Spleen (tissue), 11 donors: ENCODE results near the gene ZDHHC14. TPM values are rescaled to one million over a fixed set of nuclear protein-coding genes. Genes with fewer than 3 reads are reported as not detected.

ENCODE experiments used
- DNase-seq: peaks from one replicate; pipeline ENCODE4 v3.0.0-alpha.2; 2020
- H3K27ac ChIP-seq, 8 donors: fragments of 200-600 bp; sonication (generic) in 7 of 8; 1 replicate in 4 of 8; 2 replicates in 4 of 8; pipeline versions ENCODE4 v1.5.0 to v1.8.0; 2016 to 2021; ENCODE audit warnings: inconsistent platforms in 4 of 8, mild to moderate bottlenecking in 4 of 8, moderate library complexity in 1 of 8
- H3K27me3 ChIP-seq, 7 donors: fragments of 200-600 bp; sonication (generic) in 6 of 7; replicated peaks in 1 of 7; 1 replicate in 4 of 7; 2 replicates in 3 of 7; pipeline versions ENCODE4 v1.5.0 to v1.8.0; 2016 to 2021; ENCODE audit warnings: inconsistent platforms in 3 of 7, mild to moderate bottlenecking in 1 of 7
- H3K36me3 ChIP-seq, 6 donors: fragments of 200-600 bp; sonication (generic) in 5 of 6; 1 replicate in 4 of 6; 2 replicates in 2 of 6; pipeline versions ENCODE4 v1.5.0 to v1.8.0; 2016 to 2021; ENCODE audit warnings: inconsistent platforms in 2 of 6
- H3K4me1 ChIP-seq, 6 donors: fragments of 200-600 bp; sonication (generic) in 5 of 6; 1 replicate in 3 of 6; 2 replicates in 3 of 6; pipeline versions ENCODE4 v1.5.0 to v1.8.0; 2016 to 2021; ENCODE audit warnings: inconsistent platforms in 3 of 6
- H3K4me3 ChIP-seq, 8 donors: fragments of 200-600 bp; sonication (generic) in 7 of 8; 1 replicate in 4 of 8; 2 replicates in 4 of 8; pipeline versions ENCODE4 v1.5.0 to v1.8.0; 2016 to 2021; ENCODE audit warnings: inconsistent platforms in 4 of 8, mild to moderate bottlenecking in 4 of 8, moderate library complexity in 2 of 8
- H3K9me3 ChIP-seq, 8 donors: fragments of 200-600 bp; sonication (generic) in 7 of 8; 1 replicate in 4 of 8; 2 replicates in 4 of 8; pipeline versions ENCODE4 v1.5.0 to v1.8.0; 2016 to 2021; ENCODE audit warnings: inconsistent platforms in 4 of 8
- CTCF ChIP-seq, 11 experiments: fragments of 200-600 bp in 7 of 11; fragments of 450-650 bp in 4 of 11; sonication (generic) in 4 of 11; IDR thresholded peaks in 8 of 11; conservative IDR thresholded peaks in 3 of 11; 1 replicate in 7 of 11; 2 replicates in 4 of 11; pipeline versions ENCODE4 v1.4.0 to v1.8.0; 2016 to 2021; ENCODE audit warnings: antibody characterized with exemption in 11 of 11, inconsistent platforms in 4 of 11, mild to moderate bottlenecking in 1 of 11
- POLR2A ChIP-seq, 3 donors: fragments of 450-650 bp; IDR thresholded peaks; one replicate each; pipeline ENCODE4 v1.5.1; 2017; ENCODE audit warnings: antibody characterized with exemption in 3 of 3, mild to moderate bottlenecking in 1 of 3
- POLR2AphosphoS5 ChIP-seq, 3 donors: sonication (generic); formaldehyde crosslinking; IDR thresholded peaks; one replicate each; pipeline ENCODE4 v1.5.1; 2017; ENCODE audit warnings: antibody characterized with exemption in 3 of 3
- WGBS, 5 donors: extraction: QIAGEN DNeasy Blood & Tissue Kit in 3 of 5; methylation state at CpG; one replicate each; pipeline versions ENCODE4 v1.1.5 to v1.1.7; 2013 to 2018; 5-methylcytosine and 5-hydroxymethylcytosine counted together
- intact Hi-C: fragments of 100-400 bp; cut with DNase I; formaldehyde crosslinking; loops from one replicate; pipeline ENCODE4 v1.15.0; 2023; ENCODE audit warnings: low total_unique reads
- polyA plus RNA-seq, 3 donors: library from polyadenylated mRNA; stranded (reverse); fragments of 200-250 nt; gene quantifications; one replicate each; pipeline ENCODE4 v1.2.1, GENCODE V29; 2013
- total RNA-seq, 7 donors: library from RNA; depleted of rRNA in 3 of 7; stranded (reverse); fragments of >200 nt in 3 of 7; fragmentation: NEBNext Ultra II Directional in 4 of 7; extraction: Animal tissue kit (Norgen Biotek cat#: 25700) in 4 of 7; gene quantifications; one replicate each; pipeline versions ENCODE4 v1.1.0 to v1.2.1, GENCODE V29; 2016 to 2021
- donor health status: healthy with polysubstance abuse.
- donor health status: DM: no; HTN: no; CAD: no; lungs with moderate emphysema.
- donor health status: DM: no; HTN: no; CAD: no.
- donor health status: Bipolar disorder and iron deficiency.
- donor health status: healthy.
- donor health status: DM: no; HTN: no; CAD: no.
- donor health status: DM: yes; HTN: yes; CAD: no.

ZDHHC14 gene
- total and polyA plus RNA-seq, 10 donors, result 7.8 to 18.2 (median 11.7) TPM

- no peaks in the 10 kb centered on the region for H3K36me3 ChIP-seq
- WGBS, 5 donors, result 75 to 84% (median 76%) methylated on average over 17 of the region's 17 CpGs
Observed at GRCh38 chr6:157560691-157561413, 179.9 kb downstream of the ZDHHC14 start.

DNA sequence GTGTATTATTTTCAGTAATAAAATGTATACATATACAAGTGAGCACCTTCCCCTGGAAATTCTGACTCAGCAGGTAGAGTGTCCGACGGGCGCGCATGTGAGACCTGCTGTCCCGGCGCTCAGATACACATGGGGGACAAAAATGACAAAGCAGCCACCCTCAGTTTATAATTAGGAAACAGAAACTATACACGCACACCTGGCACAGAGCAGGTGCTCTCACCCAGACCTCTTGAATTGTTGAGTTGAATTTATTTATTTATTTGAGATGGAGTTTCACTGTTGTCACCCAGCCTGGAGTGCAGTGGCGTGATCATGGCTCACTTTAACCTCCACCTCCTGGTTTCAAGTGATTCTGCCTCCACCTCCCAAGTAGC is 180.4 kb downstream of the ZDHHC14 start:
- TF ChIP-seq POLR2AphosphoS5 (IDR thresholded peaks at IDR 0.05) (no peak), CTCF (IDR thresholded peaks at IDR 0.05 in 8 of 11, conservative IDR thresholded peaks at IDR 0.05 in 3 of 11) (no peak), POLR2A (IDR thresholded peaks at IDR 0.05) (no peak)
- Histone ChIP-seq H3K4me1 (peaks cover 11 to 93% (median 72%) of the 10 kb centered on the region in 6 donors), H3K27ac (peak overlapping the region; percentile 20 to 78 (median 71)), H3K4me3 (no peak overlapping the region), H3K36me3 (no peaks in the 10 kb centered on the region), H3K9me3 (no peaks in the 10 kb centered on the region), H3K27me3 (no peaks in the 10 kb centered on the region)
- intact Hi-C loops, result no loop called here
- DNase-seq, result no peak
- 60 to 85% (median 72%) methylated on average over 8 of the region's 8 CpGs for WGBS, 5 donors

More at GRCh38 chr6:157560691-157561413, 179.9 kb downstream of the ZDHHC14 start:
- peaks cover 15 to 93% (median 77%) of the 10 kb centered on the region in 6 donors for H3K4me1 ChIP-seq
- intact Hi-C loops, result no loop called here
- DNase-seq, result no peak
- no peak overlapping the region for H3K4me3 ChIP-seq
- no peaks in the 10 kb centered on the region for H3K9me3 ChIP-seq
- H3K27ac ChIP-seq, result peak overlapping the region; percentile 4 to 78 (median 71)
- no peaks in the 10 kb centered on the region for H3K27me3 ChIP-seq
- TF ChIP-seq POLR2AphosphoS5 (IDR thresholded peaks at IDR 0.05) (no peak), CTCF (IDR thresholded peaks at IDR 0.05 in 8 of 11, conservative IDR thresholded peaks at IDR 0.05 in 3 of 11) (no peak), POLR2A (IDR thresholded peaks at IDR 0.05) (no peak)

DNA sequence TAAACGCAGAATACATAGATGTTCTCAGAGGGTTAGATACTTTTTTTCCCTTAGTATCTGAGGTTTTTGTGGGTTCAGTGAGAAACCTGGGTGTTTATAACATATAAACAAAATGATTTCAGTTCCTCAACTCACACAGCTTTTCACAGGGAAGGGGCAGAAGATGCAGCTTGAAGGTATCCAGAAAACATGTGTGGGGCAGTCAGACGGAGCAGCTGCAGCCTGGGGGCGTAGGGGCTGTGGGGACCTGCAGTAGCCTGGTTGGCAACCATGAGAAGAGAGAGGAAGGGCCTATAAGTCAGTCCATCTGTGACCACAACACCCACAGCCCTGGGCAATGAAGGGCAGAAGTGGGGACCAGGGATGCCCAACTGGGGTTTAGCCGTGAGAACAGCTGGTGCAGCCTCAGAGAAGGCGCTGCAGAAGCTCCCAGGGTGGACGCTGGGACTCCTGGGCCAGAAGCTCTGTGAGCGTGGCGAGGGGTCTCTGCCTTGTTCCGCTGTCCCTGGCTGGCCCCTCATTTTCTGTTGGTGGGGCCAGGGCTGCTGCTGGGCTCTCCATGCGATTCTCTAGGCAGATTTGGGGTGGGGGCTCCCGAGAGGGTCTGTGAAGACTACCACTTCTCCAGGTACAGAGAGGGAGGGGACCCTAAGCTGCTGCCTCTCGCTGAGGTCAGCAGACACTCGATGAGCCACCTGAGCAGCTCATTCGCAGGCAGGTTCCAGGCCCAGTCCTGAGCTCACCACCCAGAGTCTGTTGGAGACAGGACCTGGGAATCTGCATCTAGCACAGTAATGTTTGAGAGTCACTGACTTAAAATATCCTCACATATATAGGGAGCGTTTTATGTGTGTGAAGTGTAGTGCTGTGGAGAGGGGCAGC is 181.2 kb downstream of the ZDHHC14 start:
- peak overlapping the region; percentile 52 to 78 (median 71) for H3K27ac ChIP-seq
- no peaks in the 10 kb centered on the region for H3K36me3 ChIP-seq
- TF ChIP-seq POLR2AphosphoS5 (IDR thresholded peaks at IDR 0.05), result peak; percentile 7 to 74 (median 45)
- no peak for TF ChIP-seq POLR2A (IDR thresholded peaks at IDR 0.05)
- H3K4me3 ChIP-seq, result peak overlapping the region in 1 of 8 donors; percentile 23
- H3K27me3 ChIP-seq, result no peaks in the 10 kb centered on the region
- intact Hi-C loops, result no loop called here
- peaks cover 11 to 86% (median 64%) of the 10 kb centered on the region in 6 donors for H3K4me1 ChIP-seq
- H3K9me3 ChIP-seq, result no peaks in the 10 kb centered on the region
- DNase-seq, result peak; percentile 88
- 70 to 80% (median 74%) methylated on average over 12 to 15 of the region's 15 CpGs for WGBS, 5 donors

- WGBS, 5 donors, result 82 to 92% (median 85%) methylated on average over 9 to 11 of the region's 11 CpGs
- intact Hi-C loops, result no loop called here
- H3K9me3 ChIP-seq, result no peaks in the 10 kb centered on the region
- no peaks in the 10 kb centered on the region for H3K27me3 ChIP-seq
- no peak overlapping the region for H3K4me3 ChIP-seq
- no peak for TF ChIP-seq CTCF (IDR thresholded peaks at IDR 0.05 in 8 of 11, conservative IDR thresholded peaks at IDR 0.05 in 3 of 11)
- TF ChIP-seq POLR2AphosphoS5 (IDR thresholded peaks at IDR 0.05), result no peak
- TF ChIP-seq POLR2A (IDR thresholded peaks at IDR 0.05), result no peak
- peak overlapping the region in 4 of 8 donors; percentile 25 to 77 (median 53) for H3K27ac ChIP-seq
- DNase-seq, result no peak
- peaks cover 11 to 78% (median 57%) of the 10 kb centered on the region in 6 donors for H3K4me1 ChIP-seq
- H3K36me3 ChIP-seq, result no peaks in the 10 kb centered on the region
Observed at GRCh38 chr6:157562997-157563396, 182.0 kb downstream of the ZDHHC14 start.
